ENCODE measurements around the gene C19orf47.

C19orf47 gene

DNA sequence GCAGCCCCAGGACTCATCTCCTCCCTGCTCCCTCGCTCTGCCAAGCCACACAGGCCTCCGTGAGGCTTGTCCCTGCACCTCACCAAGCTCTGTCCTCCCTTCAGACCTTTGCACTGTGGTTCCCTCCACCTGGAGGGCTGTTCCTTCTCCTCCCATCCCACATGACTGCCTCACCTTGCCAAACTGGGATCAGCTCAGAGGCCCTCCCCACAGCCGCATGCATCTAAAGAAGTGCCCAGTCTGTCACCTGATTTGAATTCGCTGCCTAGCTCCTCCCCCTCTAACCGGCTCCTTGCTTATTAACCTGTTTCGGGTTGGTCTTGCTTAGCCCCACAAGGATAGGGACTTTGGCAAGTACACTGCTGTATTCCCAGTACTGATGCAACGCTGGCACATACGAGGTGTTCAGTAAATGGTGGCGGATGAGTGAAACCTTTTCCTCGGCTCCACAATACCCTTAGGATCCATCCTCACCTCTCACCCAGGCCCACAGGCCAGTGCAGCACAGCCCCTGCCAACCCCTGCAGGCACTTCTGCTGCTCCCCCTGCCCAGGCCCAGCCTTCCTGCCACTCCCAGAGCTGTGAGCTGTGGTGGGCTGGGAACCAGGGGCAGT lies 67.5 kb downstream of the C19orf47 start:
- H3K4me1 Mint-ChIP-seq: peaks cover 61% of the 10 kb centered on the region
- no peak overlapping the region for H3K4me3 Mint-ChIP-seq
- H3K9me3 Mint-ChIP-seq: no peaks in the 10 kb centered on the region
- peaks cover 6% of the 10 kb centered on the region for H3K36me3 Mint-ChIP-seq
- DNase-seq: no peak
- H3K27ac Mint-ChIP-seq: peak overlapping the region; percentile 84
- CTCF ChIA-PET: interaction anchor here (0.6 kb wide), 1 partner anchor 137 kb away, joined by 4 read pairs; no protein-coding TSS in a partner anchor
- no peaks in the 10 kb centered on the region for H3K27me3 Mint-ChIP-seq

DNA sequence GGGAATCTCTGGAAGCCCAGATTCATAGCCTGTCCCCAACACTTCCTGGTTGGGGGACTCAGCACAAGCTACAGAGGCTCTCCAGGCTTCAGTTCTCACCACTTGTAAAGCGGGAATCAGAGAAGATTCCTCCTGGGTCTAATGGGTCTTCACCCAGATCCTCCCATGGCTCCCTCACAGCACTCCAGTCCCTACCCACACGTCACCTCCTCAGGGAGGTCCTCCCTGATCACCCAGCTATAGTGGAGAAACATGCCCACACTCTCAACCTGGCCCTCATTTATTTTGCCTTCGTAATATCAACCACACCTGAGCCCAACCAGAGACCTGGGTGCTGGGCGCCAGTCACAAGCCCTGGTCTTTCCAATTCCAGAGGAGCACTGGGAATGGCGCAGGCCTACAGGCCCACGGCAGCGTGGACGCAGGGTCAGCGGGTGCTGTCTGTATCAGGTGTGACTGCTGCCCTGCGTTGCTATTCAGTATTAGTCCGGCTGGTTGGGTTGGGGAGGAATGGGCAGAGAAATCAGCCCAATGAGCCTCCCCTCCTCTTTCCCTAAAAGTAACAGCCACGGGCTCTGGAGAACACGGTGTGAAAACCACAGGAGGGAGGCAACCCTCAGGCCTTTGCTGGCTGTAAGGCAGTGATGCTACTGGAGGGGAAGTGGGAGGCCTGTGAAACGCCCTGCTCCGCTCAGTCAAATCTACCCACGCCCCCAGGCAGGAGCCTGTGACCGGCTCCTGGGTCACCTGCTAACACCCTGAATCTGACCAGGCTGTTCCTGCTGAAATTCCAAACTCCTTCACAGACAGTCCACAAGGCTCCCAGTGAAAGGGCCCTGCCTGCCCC lies 68.2 kb downstream of the C19orf47 start:
- H3K4me3 Mint-ChIP-seq: no peak overlapping the region
- no peak for DNase-seq
- peaks cover 10% of the 10 kb centered on the region for H3K36me3 Mint-ChIP-seq
- peak overlapping the region; percentile 84 for H3K27ac Mint-ChIP-seq
- CTCF ChIA-PET: interaction anchor here (0.6 kb wide), 1 partner anchor 136 kb away, joined by 4 read pairs; no protein-coding TSS in a partner anchor
- H3K4me1 Mint-ChIP-seq: peaks cover 62% of the 10 kb centered on the region
- no peaks in the 10 kb centered on the region for H3K9me3 Mint-ChIP-seq
- no peaks in the 10 kb centered on the region for H3K27me3 Mint-ChIP-seq

DNA sequence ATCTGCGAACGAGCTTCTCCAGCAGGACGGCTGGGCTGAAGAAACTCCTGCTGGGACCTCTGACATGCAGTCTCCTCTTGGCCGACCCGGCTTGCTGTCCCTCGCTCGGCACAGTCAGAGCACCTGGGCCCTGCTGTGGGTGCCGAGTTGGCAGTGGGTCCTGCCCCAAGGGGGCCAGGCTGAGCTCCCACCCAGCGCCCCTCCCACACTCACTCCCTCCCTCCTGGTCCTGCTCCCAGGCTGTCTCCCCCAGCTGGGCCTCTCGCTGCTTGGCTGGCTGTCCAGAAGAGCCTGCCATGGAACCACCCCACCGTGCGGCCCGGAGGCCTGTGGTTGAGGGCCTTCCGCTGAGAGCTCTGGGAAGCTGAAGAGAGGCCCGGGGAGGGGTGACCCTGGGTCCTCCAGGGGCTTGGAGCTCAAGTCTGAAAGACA lies 69.1 kb downstream of the C19orf47 start:
- Mint-ChIP-seq H3K27me3 (no peaks in the 10 kb centered on the region), H3K27ac (no peak overlapping the region), H3K9me3 (no peaks in the 10 kb centered on the region), H3K4me3 (no peak overlapping the region), H3K36me3 (peaks cover 12% of the 10 kb centered on the region), H3K4me1 (peaks cover 66% of the 10 kb centered on the region)
- CTCF ChIA-PET: no interaction called here
- DNase-seq: no peak

DNA sequence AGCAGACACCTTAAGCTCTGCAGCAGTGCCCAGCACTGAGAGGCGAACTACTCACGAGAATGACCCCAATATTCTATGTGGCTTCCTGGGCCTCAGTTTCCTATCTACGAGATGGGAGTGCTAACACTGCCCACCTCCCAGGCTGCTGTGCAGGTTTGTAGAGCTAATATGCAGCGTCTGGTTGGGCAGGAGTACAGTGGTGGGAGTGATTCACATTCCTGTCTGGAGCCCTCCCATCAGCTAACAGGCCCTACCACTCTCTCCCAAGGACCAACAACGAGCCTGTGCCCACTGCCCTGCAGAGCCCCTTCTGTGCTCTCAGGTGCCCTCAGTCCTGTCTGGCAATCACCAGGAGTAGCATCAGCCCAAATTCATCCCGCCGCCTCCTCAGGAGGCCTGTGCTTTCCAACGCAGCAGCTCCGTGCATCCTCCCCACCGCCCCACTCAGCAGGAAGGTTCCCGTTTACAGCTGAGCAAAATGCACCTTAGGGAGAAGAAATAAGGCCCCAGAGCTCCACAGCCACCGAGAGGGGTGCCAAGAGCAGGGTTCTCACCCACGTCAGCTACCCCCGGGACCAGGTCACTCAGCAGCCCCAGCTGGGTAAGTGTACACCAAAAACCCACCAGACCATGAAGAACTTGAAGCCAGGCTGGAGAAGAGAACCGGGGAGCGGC lies 69.7 kb downstream of the C19orf47 start:
- CTCF ChIA-PET: no interaction called here
- H3K36me3 Mint-ChIP-seq: peaks cover 12% of the 10 kb centered on the region
- peaks cover 66% of the 10 kb centered on the region for H3K4me1 Mint-ChIP-seq
- no peaks in the 10 kb centered on the region for H3K27me3 Mint-ChIP-seq
- no peak for DNase-seq
- no peak overlapping the region for H3K27ac Mint-ChIP-seq
- no peak overlapping the region for H3K4me3 Mint-ChIP-seq
- no peaks in the 10 kb centered on the region for H3K9me3 Mint-ChIP-seq

DNA sequence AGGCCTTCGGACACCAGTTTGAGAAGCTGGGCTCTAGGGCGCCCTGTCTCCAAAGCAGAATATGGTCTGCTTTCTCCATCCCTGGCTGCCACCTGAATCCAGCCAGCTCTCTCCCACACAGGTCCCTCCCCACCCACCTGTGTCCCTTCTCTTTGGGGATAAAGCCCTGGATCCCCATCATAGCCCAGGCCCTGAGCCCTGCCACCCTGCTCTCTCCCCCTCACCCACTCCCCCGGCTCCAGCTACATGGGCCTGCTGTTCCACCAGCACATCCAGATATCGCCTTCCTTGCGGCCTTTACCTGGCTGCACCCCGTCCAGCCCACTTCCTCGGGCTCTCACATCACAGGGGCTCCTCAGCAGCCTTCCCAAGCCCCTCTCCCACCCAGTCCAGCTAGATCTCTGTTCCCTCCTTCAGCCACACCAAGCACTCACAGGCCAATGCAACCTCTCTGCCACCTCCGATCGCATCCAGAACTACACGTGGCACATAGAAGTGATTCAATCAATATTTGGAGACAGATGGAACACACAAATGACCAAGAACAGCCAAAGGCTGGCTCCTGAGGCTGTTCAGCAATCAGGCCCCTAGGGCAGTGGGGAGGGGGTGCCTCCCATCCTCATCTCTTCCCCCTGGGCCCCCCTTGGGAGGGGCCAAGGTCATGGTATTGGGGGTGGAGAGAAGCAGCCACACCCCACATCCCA lies 70.7 kb downstream of the C19orf47 start:
- Mint-ChIP-seq H3K4me3 (no peak overlapping the region), H3K4me1 (peaks cover 61% of the 10 kb centered on the region), H3K9me3 (no peaks in the 10 kb centered on the region), H3K27ac (no peak overlapping the region), H3K27me3 (no peaks in the 10 kb centered on the region), H3K36me3 (peaks cover 10% of the 10 kb centered on the region)
- CTCF ChIA-PET: no interaction called here
- DNase-seq: no peak

DNA sequence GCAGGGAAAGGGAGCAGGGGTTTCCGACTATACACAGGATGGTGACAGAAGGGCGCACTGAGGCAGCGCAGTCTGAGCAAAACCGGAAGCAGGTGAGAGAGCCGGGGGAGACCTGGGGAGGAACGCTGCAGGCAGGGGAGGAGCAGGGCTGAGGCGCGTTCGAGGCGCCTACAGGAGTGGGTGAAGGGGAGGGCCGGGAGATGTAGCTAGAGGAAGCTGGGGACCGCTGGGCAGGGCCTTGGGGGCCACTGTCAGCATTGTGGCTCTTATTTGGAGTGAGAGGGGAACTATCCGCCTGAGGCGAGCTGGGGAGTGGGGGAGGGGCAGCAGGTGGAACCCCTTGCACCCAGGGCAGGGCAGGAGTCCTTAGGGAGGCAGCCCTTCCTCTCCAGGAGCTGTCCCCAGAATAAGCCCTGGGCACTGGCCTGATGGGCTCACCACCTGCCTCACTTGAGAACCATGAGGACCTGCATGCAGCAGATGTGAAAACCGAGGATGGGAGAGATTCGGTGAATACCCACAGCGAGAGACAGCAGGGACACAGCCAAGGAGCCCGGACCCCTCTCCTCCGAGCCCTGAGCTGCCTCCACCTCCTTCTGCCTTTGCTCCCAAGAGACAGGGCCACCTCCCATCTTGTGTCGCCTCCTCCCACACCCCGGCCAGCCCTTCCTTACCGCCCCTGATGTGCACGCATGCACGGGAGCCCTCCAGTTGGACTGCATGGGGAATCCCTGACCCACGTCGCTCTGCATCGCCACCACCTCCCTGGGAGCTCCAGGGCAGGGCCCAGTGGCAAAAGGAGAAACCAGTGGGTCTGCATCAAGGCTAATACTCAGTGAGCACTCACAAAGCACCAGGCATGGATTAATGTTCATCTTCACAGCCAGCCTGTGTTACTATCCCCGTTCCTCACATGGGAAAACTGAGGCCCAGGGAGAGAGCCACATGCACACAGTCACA lies 73.3 kb downstream of the C19orf47 start:
- peak; percentile 72 for DNase-seq
- CTCF ChIA-PET: interaction anchor here (0.5 kb wide), 1 partner anchor 250 kb away, joined by 3 read pairs; no protein-coding TSS in a partner anchor
- Mint-ChIP-seq H3K36me3 (peaks cover 11% of the 10 kb centered on the region), H3K4me3 (peak overlapping the region; percentile 8), H3K4me1 (peaks cover 55% of the 10 kb centered on the region), H3K9me3 (no peaks in the 10 kb centered on the region), H3K27ac (peak overlapping the region; percentile 75), H3K27me3 (no peaks in the 10 kb centered on the region)

DNA sequence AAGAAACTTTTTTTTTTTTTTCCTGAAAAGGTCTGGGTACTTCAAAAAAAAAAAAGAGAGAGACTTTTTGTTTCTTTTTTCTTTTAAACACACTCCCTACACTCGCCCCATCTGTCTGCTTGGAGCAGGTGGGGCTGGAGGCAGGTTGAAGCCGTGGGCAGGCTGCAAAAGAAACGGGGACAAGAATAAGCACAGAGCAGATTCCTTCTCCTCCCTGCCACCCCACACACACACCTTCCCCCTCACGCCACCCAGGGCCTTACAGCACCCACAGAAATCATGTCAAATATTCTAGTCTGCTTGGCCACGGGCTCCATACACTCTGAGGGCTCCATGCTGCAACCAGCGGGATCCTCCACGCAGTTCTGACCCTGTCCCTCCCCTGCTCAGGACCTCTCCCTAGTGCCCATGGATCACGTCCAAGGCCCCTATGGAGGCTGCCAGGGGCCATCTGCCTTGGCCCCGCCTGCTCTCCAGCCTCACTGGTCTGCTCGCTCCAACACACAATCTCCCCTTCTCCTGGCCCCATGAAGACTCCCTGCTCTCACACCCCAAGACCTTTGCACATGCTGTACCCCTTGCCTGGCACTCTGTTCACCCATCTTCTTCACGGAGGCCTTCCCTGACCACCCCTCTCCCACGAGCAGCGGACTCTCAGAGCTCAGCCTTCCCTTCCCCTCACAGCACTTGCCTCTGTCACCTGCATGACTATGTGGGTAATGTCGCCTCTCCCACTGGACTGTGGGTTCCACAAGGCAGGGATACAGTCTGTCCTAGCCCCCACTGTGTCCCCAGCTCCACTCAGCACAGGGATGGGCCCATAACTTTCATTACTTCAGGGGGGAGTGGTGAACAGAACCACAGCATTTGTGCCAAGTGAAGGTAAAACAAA lies 74.5 kb downstream of the C19orf47 start:
- H3K27ac Mint-ChIP-seq: peak overlapping the region; percentile 75
- H3K4me1 Mint-ChIP-seq: peaks cover 51% of the 10 kb centered on the region
- DNase-seq: no peak
- H3K27me3 Mint-ChIP-seq: no peaks in the 10 kb centered on the region
- H3K36me3 Mint-ChIP-seq: peaks cover 10% of the 10 kb centered on the region
- H3K4me3 Mint-ChIP-seq: no peak overlapping the region
- H3K9me3 Mint-ChIP-seq: no peaks in the 10 kb centered on the region
- CTCF ChIA-PET: no interaction called here

DNA sequence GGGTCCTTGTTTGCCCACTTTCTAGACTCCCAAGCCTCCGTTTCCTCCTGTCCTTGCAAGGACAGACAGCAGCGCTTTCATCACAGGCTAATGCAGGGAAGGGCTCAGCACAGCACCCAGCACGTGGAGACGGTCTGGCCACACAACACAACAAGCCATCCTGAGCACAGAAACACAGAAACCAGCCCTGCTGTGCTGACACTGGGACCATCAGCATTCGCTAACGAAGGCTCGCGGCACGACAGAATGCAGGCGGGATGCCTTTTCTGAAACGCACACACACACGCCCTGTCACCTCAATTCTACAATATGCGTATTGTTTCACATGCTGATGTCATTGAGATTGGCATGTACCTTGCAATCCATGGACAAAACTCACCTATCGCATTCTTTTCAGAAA lies 75.9 kb downstream of the C19orf47 start:
- Mint-ChIP-seq H3K36me3 (peaks cover 14% of the 10 kb centered on the region), H3K27ac (no peak overlapping the region), H3K4me3 (no peak overlapping the region), H3K4me1 (peaks cover 40% of the 10 kb centered on the region), H3K9me3 (no peaks in the 10 kb centered on the region), H3K27me3 (no peaks in the 10 kb centered on the region)
- no peak for DNase-seq
- CTCF ChIA-PET: no interaction called here

DNA sequence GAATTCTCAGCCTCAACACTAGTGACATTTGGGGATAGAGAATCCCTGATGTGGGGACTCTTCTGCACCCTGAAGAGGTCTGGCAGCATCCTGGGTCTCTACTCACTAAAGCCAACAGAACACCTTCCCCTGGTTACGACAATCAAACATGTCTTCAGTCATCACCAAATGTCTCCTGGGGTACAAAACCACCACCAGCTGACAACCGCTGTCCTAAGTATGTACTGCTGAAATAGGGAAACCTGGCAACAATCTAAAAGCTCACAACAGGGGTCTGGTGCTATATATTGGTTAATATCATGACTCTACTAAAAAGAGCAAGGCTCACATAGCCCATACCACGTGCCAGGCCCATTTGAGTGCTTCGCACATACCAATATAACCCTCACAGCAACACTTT lies 76.5 kb downstream of the C19orf47 start:
- no peak for DNase-seq
- Mint-ChIP-seq H3K27me3 (no peaks in the 10 kb centered on the region), H3K4me3 (no peak overlapping the region), H3K4me1 (peaks cover 37% of the 10 kb centered on the region), H3K27ac (no peak overlapping the region), H3K36me3 (peaks cover 14% of the 10 kb centered on the region), H3K9me3 (no peaks in the 10 kb centered on the region)
- CTCF ChIA-PET: interaction anchor here (1.5 kb wide), 1 partner anchor 33 kb away, joined by 4 read pairs; no protein-coding TSS in a partner anchor

DNA sequence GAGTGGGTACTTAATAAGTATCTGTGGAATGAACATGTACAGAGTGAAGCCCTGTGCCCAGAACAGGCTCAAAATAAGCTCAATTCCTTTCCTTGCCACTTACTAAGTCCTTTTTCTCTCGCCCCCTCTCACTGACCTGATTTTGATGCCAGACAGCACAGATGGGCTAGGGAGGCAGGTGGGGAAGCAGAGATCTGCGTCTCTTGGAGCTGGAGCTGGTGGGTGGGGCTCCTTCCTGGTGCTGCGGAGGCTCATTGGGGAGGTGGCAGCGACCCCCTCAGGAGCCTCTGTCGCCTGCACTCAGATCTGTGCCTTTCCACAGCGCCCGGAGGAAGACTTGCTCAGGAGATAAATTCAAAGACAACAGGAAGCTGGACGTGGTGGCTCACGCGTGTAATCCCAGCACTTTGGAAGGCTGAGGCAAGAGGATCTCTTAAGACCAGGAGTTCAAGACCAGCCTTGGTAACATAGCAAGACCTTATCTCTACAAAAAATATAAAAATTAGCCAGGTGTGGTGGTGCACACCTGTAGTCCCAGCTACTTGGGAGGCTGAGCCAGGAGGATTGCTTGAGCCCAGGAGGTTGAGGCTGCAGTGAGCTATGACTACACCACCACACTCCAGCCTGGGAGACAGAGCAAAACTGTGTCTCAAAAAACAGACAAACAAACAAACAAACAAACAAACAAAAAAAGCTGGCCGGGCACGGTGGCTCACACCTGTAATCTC lies 77.7 kb downstream of the C19orf47 start:
- no peaks in the 10 kb centered on the region for H3K9me3 Mint-ChIP-seq
- no peak for DNase-seq
- peaks cover 17% of the 10 kb centered on the region for H3K36me3 Mint-ChIP-seq
- H3K27ac Mint-ChIP-seq: no peak overlapping the region
- no peak overlapping the region for H3K4me3 Mint-ChIP-seq
- CTCF ChIA-PET: interaction anchor here (1.5 kb wide), 1 partner anchor 34 kb away, joined by 4 read pairs; no protein-coding TSS in a partner anchor
- no peaks in the 10 kb centered on the region for H3K27me3 Mint-ChIP-seq
- H3K4me1 Mint-ChIP-seq: peaks cover 34% of the 10 kb centered on the region
